DMS 273 (cell line): ENCODE data around the gene LRCOL1.

Source experiments
- DNase-seq: peaks from one replicate; lab custom pipeline; 2025; ENCODE audit not compliant: unreplicated experiment; lab: John Stamatoyannopoulos, UW

LRCOL1 gene

GRCh38 chr12:132610051-132610759 lies at the start of gene LRCOL1:
Gene LRCOL1 (minus strand): TSS chr12:132610582. CDS start chr12:132606251, 4,331 bp downstream.
- no peak for DNase-seq

GRCh38 chr12:132660052-132660451 lies 49.7 kb upstream of the LRCOL1 start:
- no peak for DNase-seq

DNA sequence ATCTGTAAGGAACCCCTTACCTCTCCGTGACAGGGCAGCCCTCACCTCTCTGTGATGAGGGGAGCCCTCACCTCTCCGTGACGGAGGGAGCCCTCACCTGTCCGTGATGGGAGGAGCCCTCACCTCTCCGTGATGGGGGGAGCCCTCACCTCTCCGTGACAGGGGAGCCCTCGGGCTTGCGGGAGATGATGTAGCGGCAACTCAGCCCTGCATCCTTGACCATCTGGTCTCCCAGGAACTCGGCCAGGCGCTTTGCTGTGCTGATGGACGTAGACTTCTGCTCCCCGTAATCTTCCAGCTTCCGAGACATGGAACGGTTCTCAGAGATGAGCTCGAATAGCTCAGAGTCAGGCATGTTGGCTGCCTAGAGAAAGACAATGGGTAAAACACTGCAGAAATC lies 48.8 kb upstream of the LRCOL1 start:
- no peak for DNase-seq

- no peak for DNase-seq
Observed at GRCh38 chr12:132658149-132658894, 47.9 kb upstream of the LRCOL1 start.

GRCh38 chr12:132657004-132657727 lies 46.8 kb upstream of the LRCOL1 start:
- DNase-seq, result no peak

DNA sequence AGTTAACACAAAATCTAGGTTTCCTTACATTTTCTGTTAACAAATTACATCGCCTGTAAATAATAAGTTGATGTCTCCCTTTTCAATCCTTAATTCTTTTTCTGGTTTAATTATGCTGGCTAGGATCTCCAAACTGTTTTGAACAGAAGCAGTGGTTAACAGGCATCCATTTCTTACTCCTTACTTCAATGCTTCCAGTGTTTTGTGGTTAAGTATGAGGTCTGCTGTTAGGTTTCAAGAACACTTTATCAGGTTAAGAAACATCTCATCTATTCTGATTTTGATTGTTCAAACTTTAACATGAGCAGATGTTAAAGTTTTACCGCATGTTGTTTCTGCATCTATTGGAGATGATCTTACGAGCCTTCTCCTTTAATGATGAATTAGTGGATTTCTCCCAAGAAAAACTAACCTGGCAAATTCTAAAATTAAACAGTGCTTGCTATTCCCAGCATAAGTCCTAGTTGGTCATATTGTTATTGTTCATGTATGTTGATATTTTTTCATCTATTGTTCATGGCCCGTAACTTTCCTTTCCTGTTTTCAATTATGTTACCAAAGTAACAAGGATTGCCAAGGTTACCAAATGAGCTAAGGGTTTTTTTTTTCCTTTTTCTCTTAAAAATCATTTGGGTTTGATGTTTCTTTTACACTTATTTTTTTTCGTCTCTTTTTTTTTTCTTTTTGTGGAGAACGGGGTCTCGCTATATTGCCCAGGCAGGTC lies 43.3 kb upstream of the LRCOL1 start:
- DNase-seq, result no peak

DNA sequence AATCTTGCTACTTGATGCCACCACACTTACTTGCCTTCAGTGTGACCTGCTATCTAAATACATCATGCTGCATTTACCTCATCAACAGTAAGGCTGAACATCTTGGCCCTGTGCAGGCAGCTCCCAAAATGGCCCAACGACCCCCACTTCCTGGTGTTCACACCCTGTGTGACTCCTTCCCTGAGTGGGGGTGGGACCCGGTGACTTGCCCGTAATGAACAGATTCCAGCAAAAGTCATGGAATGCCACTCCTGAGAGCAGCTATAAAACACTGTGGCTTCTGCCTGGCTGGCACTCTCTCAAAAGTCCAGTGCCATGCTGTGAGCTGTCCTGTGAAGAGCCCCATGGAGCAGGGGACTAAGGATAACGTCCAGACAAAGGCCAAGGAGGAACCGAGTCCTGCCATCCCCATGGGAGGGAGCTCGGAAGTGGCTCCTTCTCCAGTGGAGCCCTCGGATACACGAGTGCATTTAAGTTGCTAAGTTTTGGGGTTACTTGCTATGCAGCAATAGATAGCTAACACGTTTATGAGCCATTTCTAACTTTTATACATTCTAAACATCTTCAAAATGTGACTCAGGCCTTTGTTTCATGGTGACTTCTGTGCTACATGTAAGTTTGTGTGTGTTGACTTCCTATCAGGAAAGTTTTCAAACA lies 41.2 kb upstream of the LRCOL1 start:
- DNase-seq, result no peak

DNA sequence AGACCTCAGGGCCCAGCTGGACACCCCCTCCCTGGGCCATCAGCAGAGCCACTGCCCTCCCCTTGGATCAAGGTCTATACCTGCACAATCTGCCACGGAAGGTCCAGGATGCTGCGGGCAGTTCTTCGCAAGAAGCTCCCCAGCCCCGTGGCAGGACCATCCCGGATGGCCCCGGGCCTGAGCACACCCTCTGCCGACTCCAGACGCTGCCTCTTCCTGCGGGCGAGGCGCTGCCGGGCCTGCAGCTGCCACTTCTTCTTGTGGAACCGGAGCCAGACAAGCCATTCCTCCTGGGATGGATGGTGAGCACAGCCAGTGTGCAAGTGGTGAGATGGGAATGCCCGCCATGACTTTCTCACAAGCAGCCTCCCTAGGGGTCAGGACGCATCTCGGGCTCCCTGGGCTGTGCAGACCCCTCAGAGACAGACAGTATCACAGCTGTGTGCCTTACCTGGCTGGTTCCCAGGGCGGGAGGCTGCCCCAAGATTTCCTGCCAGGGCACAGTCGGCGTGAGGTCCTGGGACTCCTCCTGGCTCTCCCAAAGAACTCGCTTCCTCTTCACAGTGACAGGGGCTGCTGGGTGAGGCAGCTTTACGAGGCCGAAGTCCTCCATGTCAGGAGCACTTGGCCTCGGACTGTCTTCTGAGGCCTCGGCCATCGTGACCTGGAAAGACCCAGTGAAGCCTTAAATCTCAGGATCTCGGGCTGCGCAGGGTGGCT lies 39.0 kb upstream of the LRCOL1 start:
- DNase-seq, result no peak

DNA sequence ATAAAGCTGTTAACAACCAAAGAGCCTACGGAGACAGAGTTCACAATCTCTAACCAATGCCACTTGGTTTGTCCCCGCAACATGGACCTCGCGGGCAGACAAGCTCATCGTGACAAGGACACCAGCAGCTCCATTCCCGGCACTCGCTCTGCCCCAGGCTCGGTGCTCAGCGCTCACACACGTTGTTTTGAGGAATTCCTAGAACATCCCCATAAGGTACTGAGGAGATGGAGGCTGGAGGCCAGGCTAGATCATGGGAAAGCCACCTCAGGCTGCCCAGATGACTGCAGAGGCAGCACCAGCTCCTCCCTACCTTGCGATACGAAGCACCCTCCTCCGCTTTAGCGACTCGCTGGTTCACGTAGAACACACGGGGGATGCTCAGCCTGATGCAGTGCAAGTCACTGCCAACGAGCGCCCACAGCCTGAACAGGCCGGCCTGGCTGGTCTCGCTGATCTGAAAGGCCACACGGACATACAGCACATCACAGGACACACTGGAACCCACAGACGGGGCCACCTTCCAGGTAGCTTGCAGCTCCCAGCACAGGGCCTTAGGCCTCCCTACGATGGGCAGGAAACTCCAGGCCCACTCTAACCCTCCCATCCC lies 38.3 kb upstream of the LRCOL1 start:
- no peak for DNase-seq

DNA sequence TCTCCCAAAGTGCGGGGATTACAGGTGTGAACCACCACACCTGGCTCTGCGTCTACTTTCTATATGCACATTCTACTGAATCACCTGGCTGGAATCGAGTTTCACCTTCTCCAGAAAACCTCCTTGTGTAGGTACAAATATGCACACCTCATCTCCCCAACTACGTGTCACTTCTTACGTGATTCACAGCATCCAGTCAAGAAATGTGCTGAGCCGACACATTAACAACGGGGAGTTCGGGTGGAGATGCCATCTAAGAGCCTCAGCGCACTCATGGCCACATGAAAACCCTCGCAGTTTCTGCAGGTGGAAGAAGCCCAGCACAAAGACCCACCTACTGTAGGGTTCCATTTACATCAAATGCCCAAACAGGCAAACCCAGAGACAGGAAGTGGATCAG lies 37.5 kb upstream of the LRCOL1 start:
- DNase-seq, result no peak

DNA sequence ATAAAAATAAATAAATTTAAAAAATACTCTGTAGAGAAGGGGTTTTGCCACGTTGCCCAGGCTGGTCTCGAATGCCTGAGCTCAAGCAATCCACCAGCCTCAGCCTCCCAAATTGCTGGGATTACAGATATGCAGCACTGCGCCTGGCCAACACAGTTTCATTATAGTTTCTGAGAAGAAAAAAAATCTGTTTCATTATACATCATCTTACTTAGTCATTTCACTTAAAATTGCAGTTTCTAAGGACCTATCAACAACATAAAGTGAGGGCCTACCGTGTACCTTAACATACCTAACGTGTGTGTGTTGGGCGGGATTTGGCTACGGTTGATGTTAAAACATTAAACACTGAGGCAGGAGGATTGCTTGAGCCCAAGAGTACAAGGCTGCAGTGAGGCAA lies 36.5 kb upstream of the LRCOL1 start:
- DNase-seq, result no peak

- no peak for DNase-seq
Observed at GRCh38 chr12:132642846-132643835, 32.8 kb upstream of the LRCOL1 start.

DNA sequence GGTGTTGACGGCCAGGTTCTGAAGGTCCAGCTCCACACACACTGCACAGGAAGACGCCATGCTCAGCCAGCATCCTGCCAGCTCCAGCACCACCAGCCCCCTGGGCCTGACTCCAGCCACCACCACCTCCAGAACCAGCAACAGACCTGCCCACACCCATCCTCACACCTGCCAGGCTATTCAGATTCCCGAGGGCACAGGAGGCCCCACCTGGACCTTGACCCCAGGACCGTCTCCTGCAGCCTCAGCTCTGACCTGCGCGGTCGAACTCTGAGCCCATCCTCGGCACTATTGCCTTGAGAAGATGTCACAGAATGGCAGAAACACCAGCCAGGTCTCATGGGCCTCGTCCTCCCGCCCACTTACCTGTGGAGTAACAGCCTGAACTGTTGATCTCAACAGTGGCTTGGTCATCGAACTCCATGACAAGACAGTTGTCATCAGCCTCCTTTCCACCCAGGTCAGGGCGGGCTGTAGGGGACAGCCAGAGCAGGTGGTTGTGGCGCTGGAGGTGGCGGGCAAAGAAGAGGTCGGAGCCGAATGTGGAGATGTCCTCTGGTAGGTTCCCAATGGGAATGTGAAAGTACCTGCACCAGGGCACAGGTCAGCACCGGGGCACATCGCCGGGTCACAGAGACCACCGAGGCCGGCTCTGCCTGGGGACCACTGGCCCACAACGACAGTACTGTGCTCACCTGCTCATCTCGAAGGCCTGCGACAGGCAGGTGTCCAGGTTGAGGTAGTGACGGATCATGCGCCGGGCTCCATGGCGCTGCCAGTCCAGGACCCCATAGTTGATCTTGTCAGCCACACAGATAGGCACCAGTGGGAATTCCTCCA lies 31.6 kb upstream of the LRCOL1 start:
- no peak for DNase-seq

DNA sequence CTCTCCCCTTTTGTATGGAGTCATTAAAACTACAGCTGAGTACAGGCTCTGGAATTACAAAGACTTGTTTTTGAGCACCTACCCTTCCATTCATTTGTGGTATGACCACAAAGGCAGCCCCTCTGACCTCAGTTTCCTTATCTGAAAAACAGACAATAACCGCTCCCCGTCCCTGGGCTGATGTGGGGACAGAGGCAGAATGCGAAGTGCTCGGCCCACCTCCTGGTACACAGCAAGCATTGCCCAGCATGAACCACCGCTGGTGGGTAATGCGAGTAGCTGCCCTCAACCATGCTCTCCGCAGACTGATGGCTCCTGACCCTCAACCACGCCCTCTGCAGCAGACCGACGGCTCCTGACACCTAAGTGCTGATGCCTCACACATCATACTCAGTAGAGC lies 30.6 kb upstream of the LRCOL1 start:
- no peak for DNase-seq

DNA sequence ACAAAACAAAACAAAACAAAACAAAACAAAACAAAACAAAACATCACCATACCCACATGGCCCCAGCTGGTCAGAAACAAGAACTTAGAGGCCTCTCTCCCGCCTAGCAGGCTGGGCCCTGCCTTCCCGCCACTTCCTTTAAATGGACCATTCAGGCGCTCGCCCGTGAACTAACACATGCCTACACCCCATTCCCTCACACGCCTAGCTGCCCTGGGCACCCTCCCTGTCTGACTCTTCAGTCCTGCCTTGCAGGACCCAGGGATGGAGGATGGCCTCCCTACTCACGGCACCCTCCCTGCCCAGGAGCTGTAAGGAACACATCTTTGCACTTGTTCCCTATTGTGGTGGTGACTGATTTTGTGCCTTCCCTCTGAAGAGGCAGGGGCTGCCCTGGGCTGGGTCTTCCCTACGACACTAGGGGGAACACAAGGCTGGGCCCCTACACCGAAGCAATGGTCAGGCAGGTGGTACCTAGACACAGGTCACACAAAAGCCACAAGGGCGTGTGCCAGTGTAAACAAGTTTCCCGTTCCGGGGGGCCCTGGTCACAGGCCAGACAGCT lies 29.7 kb upstream of the LRCOL1 start:
- DNase-seq, result no peak

DNA sequence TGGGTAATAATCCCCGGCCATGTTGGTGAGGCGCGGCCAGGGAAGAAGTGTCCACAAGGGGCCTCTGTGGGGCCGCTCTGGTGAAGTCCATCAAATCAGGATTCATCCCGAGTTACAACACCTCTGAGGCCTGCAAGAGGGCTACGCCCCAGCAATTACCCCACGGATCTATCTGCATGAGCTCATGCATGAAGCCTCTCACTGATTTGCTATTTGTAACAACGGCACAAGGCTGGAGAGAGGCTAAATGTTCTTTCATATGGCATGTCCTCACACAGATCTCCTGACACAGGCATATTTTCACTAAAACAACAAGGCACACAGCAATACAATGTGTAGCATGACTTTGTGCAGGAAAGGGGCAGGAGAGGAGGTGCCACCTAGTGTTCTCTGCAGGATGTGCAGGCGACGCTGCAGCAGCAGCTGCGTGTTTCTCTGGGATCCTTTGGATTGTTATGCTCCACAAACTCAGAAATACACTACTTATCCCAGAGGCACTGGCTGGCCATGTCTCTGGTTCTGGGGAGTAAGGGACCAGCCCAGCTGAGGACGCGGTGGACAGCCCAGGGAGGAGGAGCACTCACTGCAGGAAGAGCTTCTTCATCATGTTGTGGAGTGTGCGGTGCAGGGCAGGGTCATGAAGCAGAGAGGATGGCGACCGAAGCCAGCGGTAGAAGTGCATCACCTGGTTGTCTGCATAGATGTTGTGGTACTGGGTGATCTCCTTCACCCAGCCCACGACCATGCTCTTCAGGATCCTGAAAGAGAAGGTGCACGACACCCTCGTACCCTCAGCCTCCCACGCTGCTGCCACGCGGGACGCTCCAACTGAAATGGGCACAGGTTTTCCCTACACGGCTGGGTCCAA lies 28.4 kb upstream of the LRCOL1 start:
- DNase-seq, result peak; percentile 41
